OCI-LY3 (cell line): ENCODE results near the gene REXO1.

ENCODE experiments used
- H2AFZ ChIP-seq: fragments of 200-600, 300-600 bp; shearing (Covaris generic); 2 replicates; pipeline ENCODE4 v1.6.0; 2014; ENCODE audit warnings: antibody characterized with exemption, low read depth, low read length
- H3K27ac ChIP-seq: fragments of 200-600, 300-600 bp; sonication (generic); 2 replicates; pipeline ENCODE4 v1.5.1; 2014; ENCODE audit warnings: mild to moderate bottlenecking, low read length, moderate library complexity, mixed read lengths
- H3K27me3 ChIP-seq: fragments of 200-600, 300-600 bp; sonication (generic); 2 replicates; pipeline ENCODE4 v1.6.1; 2014; ENCODE audit warnings: low read depth, low read length, mixed read lengths
- H3K36me3 ChIP-seq: fragments of 200-600, 300-600 bp; sonication (generic); replicated peaks from 2 replicates; pipeline ENCODE3; 2014; ENCODE audit warnings: low read depth, low read length, mixed read lengths
- H3K4me1 ChIP-seq: fragments of 300-600, 200-600 bp; sonication (generic); 2 replicates; pipeline ENCODE4 v1.6.1; 2014; ENCODE audit warnings: low read length, mixed read lengths
- H3K4me2 ChIP-seq: fragments of 200-600, 300-600 bp; sonication (generic); 2 replicates; pipeline ENCODE4 v1.6.1; 2014; ENCODE audit warnings: low read length, mixed read lengths
- H3K4me3 ChIP-seq: fragments of 300-600, 200-600 bp; sonication (generic); 2 replicates; pipeline ENCODE4 v1.5.1; 2014; ENCODE audit warnings: antibody characterized with exemption, mild to moderate bottlenecking, low read length, moderate library complexity
- H3K79me2 ChIP-seq: fragments of 300-600, 200-600 bp; shearing (Covaris generic); 2 replicates; pipeline ENCODE4 v1.6.1; 2014; ENCODE audit warnings: mild to moderate bottlenecking, low read length, mixed read lengths
- H3K9ac ChIP-seq: fragments of 300-600, 200-600 bp; shearing (Covaris generic); 2 replicates; pipeline ENCODE4 v1.6.0; 2014; ENCODE audit warnings: mild to moderate bottlenecking, low read length, moderate library complexity
- H3K9me3 ChIP-seq: fragments of 200-600, 300-600 bp; shearing (Covaris generic); 2 replicates; pipeline ENCODE4 v1.6.1; 2014; ENCODE audit warnings: low read length, mixed read lengths; ENCODE audit not compliant: insufficient read depth
- H4K20me1 ChIP-seq: fragments of 200-600, 300-600 bp; sonication (generic); 2 replicates; pipeline ENCODE4 v1.6.1; 2016; ENCODE audit warnings: low read length, mixed read lengths; ENCODE audit not compliant: insufficient read depth
- EZH2phosphoT487 ChIP-seq: fragments of 200-600 bp; shearing (Covaris generic); IDR thresholded peaks from 2 replicates; pipeline ENCODE4 v1.6.1; 2018; ENCODE audit warnings: antibody characterized with exemption, mixed run types, low read depth
- TF ChIP-seq, protein P1 (sequence below): fragments of 200-600, 300-600 bp; sonication (generic); IDR thresholded peaks from 2 replicates; pipeline ENCODE4 v1.5.1; 2014; ENCODE audit warnings: antibody characterized with exemption, low read length, low read depth

Gene REXO1

DNA sequence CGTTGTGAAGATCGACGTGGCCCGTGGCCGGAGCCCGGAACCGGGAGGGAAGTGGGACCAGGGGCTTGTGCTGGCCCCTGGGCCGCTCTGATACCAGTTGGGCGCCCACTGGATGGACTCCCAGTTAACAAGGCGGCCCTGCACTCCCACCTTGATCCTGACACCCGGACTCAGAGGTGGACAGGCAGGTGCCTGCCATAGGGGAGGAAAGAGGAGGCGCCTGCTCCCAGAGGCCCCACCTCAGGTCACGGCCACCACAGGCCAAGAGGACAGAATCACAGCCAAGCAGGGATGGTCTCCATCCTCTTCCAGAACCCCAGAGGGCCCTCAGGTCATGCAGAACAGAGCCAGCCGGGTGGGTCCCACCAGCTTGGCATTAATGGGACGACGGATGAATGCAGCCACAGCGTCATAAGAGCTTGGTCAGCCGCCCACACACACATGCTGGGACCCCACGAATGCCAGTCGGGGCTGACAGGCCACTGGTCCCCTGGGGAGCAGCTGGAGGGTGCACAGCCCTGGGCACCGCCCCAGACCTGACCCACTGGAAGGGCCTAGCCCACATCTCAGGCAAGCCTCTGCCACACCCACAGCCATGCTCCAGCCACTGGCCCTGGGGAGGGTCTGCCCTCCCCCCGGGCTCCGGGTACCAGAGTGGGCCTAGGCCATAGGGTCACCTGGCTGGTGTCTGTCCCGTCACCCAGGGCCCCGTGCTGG, 24.7 kb upstream of the REXO1 start:
- H3K4me1 ChIP-seq: peaks cover 13% of the 10 kb centered on the region
- no peak for TF ChIP-seq EZH2phosphoT487
- TF ChIP-seq, protein P1, sequence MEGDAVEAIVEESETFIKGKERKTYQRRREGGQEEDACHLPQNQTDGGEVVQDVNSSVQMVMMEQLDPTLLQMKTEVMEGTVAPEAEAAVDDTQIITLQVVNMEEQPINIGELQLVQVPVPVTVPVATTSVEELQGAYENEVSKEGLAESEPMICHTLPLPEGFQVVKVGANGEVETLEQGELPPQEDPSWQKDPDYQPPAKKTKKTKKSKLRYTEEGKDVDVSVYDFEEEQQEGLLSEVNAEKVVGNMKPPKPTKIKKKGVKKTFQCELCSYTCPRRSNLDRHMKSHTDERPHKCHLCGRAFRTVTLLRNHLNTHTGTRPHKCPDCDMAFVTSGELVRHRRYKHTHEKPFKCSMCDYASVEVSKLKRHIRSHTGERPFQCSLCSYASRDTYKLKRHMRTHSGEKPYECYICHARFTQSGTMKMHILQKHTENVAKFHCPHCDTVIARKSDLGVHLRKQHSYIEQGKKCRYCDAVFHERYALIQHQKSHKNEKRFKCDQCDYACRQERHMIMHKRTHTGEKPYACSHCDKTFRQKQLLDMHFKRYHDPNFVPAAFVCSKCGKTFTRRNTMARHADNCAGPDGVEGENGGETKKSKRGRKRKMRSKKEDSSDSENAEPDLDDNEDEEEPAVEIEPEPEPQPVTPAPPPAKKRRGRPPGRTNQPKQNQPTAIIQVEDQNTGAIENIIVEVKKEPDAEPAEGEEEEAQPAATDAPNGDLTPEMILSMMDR: no peak
- H3K79me2 ChIP-seq: peaks cover 55% of the 10 kb centered on the region
- no peak overlapping the region for H3K4me2 ChIP-seq
- no peak overlapping the region for H3K4me3 ChIP-seq
- no peaks in the 10 kb centered on the region for H3K27me3 ChIP-seq
- H3K36me3 ChIP-seq: peaks cover 34% of the 10 kb centered on the region
- no peak overlapping the region for H3K9ac ChIP-seq
- H3K9me3 ChIP-seq: no peaks in the 10 kb centered on the region
- H4K20me1 ChIP-seq: peaks cover 24% of the 10 kb centered on the region
- H2AFZ ChIP-seq: no peak overlapping the region
- no peak overlapping the region for H3K27ac ChIP-seq

DNA sequence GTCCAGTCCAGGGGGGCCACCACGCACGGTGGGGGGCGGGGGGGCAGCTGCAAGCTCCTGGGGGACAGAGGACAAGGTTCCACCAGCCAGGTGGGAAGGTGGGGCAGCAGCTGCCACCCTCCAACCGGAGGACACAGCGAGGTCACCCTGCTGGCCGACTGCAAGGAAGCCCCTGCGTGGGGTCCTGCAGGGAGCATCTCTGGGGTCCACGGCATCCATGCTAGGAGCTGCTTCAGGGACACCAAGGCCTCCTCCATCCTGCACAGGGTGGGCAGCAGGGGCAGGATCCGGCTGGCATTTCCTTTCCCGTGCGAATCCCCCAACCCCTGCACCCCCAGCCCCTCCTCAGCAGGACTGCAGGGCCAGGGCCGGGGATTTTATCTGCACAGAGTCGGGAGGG, 23.3 kb upstream of the REXO1 start:
- no peak overlapping the region for H3K4me2 ChIP-seq
- no peak for TF ChIP-seq EZH2phosphoT487
- TF ChIP-seq, protein P1: no peak
- no peak overlapping the region for H2AFZ ChIP-seq
- H3K27me3 ChIP-seq: no peaks in the 10 kb centered on the region
- no peak overlapping the region for H3K9ac ChIP-seq
- no peak overlapping the region for H3K27ac ChIP-seq
- peaks cover 37% of the 10 kb centered on the region for H3K36me3 ChIP-seq
- H3K79me2 ChIP-seq: peaks cover 55% of the 10 kb centered on the region
- H3K9me3 ChIP-seq: no peaks in the 10 kb centered on the region
- no peak overlapping the region for H3K4me3 ChIP-seq
- H3K4me1 ChIP-seq: peaks cover 12% of the 10 kb centered on the region
- H4K20me1 ChIP-seq: peaks cover 24% of the 10 kb centered on the region

DNA sequence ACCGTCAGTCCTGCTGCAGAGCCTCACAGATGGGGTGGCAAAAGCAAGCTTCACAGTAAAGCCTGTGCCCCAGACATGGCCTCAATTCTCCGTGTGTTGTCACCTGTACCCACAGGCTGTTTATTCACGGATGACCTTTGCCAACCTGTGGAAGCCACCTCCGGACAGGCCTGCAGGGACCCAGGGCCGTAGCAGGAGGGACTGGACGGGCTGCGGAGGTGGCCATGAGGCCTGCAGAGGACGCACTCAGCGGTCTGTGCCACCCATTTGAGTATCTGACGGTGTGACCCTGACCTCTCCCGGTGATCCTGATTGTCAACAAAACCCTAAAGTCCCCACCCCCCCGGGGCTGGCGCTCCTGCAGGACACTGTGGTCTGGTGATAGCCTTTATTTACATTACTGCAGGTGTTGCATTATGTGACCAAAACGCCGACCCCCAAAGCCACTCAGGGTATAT, 22.9 kb upstream of the REXO1 start:
- Histone ChIP-seq H2AFZ (no peak overlapping the region), H3K27ac (no peak overlapping the region), H4K20me1 (peaks cover 24% of the 10 kb centered on the region), H3K27me3 (no peaks in the 10 kb centered on the region), H3K36me3 (peaks cover 37% of the 10 kb centered on the region), H3K79me2 (peaks cover 55% of the 10 kb centered on the region), H3K4me1 (peaks cover 8% of the 10 kb centered on the region), H3K4me2 (no peak overlapping the region), H3K9me3 (no peaks in the 10 kb centered on the region), H3K4me3 (no peak overlapping the region), H3K9ac (no peak overlapping the region)
- TF ChIP-seq EZH2phosphoT487: no peak
- TF ChIP-seq, protein P1: no peak

DNA sequence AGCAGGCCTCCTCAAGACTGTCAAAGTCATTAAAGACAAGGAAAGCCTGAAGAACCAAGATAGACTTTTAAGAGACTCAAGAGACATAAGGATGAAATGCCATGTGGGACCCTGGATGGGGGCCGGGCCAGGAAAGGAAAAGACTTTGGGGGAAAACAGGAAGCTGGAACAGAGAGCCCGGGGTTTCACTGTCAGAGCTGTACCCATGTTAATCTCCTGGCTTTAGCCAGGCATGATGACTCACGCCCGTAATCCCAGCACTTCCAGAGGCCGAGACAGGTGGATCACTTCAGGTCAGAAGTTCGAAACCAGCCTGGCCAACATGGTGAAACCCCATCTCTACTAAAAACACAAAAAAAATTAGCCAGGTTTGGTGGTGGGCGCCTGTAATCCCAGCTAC, 20.7 kb upstream of the REXO1 start:
- H4K20me1 ChIP-seq: peaks cover 13% of the 10 kb centered on the region; the same call in 1 of the 2 replicates
- TF ChIP-seq EZH2phosphoT487: no peak
- TF ChIP-seq, protein P1: no peak
- peaks cover 43% of the 10 kb centered on the region for H3K79me2 ChIP-seq
- no peaks in the 10 kb centered on the region for H3K27me3 ChIP-seq
- H3K4me1 ChIP-seq: peaks cover 10% of the 10 kb centered on the region
- H3K9ac ChIP-seq: no peak overlapping the region
- no peak overlapping the region for H2AFZ ChIP-seq
- no peak overlapping the region for H3K4me3 ChIP-seq
- H3K4me2 ChIP-seq: no peak overlapping the region
- no peaks in the 10 kb centered on the region for H3K9me3 ChIP-seq
- H3K36me3 ChIP-seq: peaks cover 33% of the 10 kb centered on the region
- no peak overlapping the region for H3K27ac ChIP-seq
